ENCODE measurements around the gene ASTN2. TPM values are rescaled to one million over a fixed set of nuclear protein-coding genes. Genes with fewer than 3 reads are reported as not detected.

ASTN2 gene
- total RNA-seq, 1 donor from 2014 or later, result 42.2 TPM

DNA sequence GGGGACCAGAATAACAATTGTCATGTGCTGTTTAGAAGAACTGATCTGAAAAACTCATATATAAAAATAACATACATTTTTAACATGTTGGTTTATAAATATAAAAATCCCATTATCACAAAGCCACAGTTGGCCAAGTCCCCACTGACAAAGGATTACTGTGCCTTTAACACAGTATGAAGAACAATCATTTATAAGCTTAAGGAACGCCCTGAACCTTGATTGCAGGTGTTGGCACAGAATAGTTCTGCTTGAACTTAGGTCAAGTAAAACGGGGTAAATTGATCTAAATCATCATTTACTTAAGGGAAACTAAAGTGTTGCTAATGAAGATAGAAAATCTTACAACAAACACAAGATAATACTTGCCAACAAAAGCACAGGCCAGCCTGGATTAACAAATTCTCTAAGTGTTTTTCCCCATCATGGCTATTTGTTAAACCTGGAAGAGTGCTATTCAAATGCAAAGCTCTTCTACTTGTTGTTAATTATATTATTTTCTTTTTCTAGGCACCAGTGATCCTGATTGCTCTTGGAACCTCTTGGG lies 46.1 kb downstream of the ASTN2 start:
- no peak for DNase-seq (ENCODE audit: low read depth)

GRCh38 chr9:117365438-117365837 lies 49.4 kb downstream of the ASTN2 start:
- no peak for DNase-seq (ENCODE audit: low read depth)

DNA sequence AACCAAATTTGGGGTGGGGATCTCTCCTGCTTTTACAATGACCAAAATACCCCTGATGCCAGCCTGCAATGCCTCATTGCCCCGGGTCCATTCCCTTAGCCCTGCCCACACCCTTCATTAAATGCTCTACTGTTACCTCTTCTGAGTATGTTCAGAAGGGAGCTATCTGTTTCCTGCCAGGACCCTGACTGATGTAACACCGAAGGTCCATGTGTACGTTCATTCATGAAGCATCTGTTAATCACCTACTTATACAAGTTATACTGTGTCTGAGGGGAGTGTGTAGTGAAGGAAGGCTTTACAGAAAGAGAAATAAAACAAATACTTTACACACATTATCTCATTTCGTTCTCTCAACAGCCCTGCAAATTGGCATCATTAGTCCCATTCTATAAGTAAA lies 51.9 kb downstream of the ASTN2 start:
- DNase-seq (ENCODE audit: low read depth), result no peak

DNA sequence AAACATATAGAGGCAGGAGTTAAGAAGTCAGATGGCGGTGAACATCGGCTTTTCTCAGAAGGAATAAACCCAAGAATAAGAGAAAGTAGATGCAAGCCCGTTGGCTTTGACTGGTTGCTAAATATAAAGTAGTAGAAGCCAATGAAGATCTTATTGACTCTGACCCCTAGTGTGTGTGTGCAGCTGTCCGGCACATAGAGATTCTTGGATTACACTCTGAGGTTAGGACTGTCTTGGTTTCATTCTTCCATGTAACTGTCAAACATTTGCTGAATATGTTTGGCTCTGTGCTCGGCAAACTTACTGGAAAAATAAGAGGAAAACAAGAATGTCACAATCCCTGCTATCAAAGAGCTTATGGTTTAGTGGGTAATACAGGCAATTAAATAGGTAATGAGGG lies 54.9 kb downstream of the ASTN2 start:
- DNase-seq (ENCODE audit: low read depth), result no peak

GRCh38 chr9:117355542-117355941 lies 59.3 kb downstream of the ASTN2 start:
- DNase-seq (ENCODE audit: low read depth), result no peak

DNA sequence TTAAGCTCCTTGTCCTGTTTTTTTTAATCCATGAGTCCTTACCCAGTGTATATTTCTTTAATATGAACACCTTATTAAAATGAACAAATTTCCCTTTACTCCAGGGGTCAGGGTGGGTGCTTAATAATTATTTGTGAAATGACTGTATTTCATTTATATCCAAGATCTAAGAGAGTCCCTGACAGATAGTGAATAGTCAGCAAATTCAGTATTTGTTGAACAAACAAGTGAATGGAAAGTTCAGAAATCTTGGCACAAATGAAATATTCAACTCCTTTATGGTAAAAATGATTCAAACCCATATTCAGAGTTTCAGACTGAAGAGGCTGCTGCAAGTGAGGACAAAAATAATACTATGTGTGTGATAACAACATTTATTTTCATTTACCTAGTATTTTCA lies 59.9 kb downstream of the ASTN2 start:
- DNase-seq (ENCODE audit: low read depth), result no peak

DNA sequence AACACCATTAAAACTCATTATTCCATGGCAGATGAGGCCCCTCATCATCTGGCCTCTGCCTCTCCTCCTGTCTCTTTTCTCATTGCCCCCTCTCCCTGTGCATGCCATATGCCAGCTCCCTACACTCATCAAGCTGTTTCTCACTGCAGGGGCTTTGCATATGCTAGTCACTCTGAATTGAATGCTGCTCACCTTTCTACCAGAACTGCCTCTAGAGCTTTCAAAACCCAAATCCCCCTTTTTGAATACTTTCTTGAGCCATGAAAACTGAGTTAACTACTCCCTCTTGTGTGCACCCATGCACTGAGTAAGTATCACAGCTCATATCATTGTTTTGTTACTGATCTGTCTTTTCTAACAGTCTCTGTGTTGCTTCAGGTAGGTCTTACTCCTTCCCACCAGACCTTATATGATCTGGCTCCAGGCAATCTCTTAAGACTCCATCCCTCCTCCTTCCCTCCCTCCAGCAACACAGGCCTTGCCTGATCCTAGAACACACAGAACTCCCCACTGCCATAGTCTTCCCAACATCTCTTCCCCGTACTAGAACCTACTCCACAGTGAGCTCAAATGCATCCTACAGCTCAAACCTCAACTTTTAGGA lies 60.5 kb downstream of the ASTN2 start:
- DNase-seq (ENCODE audit: low read depth), result no peak

GRCh38 chr9:117344892-117345660 lies 69.8 kb downstream of the ASTN2 start:
- DNase-seq (ENCODE audit: low read depth), result no peak

GRCh38 chr9:117343427-117343826 lies 71.4 kb downstream of the ASTN2 start:
- peak; percentile 8 for DNase-seq (ENCODE audit: low read depth)

DNA sequence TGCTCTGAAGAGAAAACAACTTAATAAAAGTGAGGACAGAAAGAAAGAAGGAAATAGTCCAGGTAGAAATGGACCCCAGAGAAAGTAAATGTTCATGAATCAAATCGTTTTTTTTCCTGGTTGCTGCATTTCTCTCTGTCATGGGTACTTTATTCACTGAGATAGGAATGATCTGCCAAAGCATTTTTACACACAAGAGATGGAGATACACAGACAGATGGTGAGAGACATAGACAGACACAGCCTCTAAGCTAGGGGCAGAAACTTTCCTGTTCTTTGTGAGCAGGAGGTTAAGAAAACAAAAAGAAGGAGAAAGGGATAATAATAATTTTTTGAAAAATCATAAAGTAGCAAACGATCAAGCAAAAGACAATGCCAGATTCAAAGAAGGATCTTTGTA lies 73.7 kb downstream of the ASTN2 start:
- no peak for DNase-seq (ENCODE audit: low read depth)

- DNase-seq (ENCODE audit: low read depth), result no peak
Measured at GRCh38 chr9:117340422-117340821, 74.4 kb downstream of the ASTN2 start.

DNA sequence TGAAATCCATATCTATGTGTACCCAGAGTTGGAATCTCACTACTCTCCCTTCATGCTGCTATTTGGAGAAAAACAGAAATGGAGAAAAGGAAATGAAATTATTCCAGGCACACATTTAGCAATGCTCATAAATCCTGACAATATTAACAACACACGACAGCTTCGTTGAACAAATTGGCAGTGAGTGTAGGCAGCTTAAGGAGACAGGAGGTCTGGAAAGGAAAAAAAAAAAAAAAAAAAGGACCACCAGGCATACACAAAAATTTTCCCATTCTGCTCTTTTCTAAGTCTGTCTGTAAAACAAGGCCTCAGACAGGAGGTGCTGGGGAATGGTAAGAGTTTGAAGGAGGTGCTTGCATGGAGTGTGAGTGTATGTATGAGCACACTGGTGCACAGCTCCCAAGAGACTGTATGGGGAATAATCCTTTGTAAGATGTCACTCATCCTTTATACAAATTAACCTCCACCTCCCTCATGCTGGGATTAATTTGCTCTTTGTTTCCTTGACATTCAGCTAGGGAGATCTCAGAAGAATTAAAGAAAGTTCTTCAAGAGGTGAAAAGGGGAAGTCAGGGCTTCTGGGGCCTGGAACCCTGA lies 78.9 kb downstream of the ASTN2 start:
- no peak for DNase-seq (ENCODE audit: low read depth)

- peak; percentile 1 for DNase-seq (ENCODE audit: low read depth)
Measured at GRCh38 chr9:117334101-117334500, 80.8 kb downstream of the ASTN2 start.

DNA sequence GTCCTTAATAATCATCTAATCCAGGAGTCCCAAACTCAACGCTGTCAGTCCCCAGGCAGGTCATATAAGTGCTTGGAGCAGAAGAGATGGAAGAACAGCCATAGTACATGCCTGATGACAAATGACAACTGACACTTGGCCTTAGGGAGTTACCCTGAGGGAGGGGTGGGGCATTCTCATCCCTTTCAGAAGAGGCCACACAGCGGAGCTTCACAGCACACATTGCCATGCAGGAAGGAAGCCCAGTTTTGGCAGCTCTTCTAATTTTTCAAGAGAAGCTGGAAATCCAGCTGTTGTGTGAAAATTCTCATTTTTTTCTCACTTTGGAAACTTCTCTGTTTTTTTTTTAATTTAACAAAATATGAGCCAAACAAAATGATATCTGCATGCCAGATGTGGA lies 89.0 kb downstream of the ASTN2 start:
- DNase-seq (ENCODE audit: low read depth), result no peak

- DNase-seq (ENCODE audit: low read depth), result no peak
Measured at GRCh38 chr9:117325110-117325731, 89.6 kb downstream of the ASTN2 start.

DNA sequence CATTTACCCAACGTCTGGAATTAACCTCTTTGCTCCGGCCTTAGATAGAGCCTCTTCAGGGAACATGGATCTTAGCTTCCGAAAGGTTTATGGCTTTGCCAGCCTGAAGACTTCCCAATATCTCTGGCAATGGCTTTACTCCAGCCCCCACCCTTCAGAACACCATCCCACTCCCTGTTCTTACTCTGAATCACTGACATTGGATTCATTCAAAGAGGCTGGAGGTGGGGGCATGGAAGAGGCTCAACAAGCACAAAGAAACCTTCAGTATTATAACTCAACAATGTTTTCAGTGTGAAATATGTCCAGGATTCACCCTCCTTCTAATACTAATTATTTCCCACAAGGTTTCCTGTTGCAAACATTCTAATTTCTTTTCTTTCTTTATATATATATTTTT lies 91.5 kb downstream of the ASTN2 start:
- DNase-seq (ENCODE audit: low read depth), result no peak

DNA sequence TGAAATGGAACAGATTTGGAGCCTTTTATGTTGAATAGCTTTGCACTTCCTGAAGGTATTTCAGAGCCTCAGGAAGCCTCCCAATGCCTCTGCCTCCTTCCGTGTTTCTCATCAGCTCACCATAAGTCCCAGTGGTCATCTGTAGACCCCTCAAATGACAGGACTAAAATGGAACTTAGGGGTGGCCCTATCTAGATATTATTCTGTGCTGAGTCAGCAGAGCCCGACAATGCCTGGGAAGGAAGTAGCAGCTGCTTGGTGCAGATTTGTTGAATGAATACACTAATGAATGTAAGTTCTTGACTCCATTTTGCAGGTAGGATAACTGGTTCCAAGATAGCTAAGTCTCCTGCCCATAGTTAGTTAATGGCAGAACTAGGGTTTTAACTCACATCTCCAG lies 97.7 kb downstream of the ASTN2 start:
- no peak for DNase-seq (ENCODE audit: low read depth)

- DNase-seq (ENCODE audit: low read depth), result no peak
Measured at GRCh38 chr9:117315236-117315635, 99.6 kb downstream of the ASTN2 start.

- no peak for DNase-seq (ENCODE audit: low read depth)
Measured at GRCh38 chr9:117313989-117314388, 100.9 kb downstream of the ASTN2 start.

GRCh38 chr9:117307701-117308100 lies 107.2 kb downstream of the ASTN2 start:
- no peak for DNase-seq (ENCODE audit: low read depth)

- no peak for DNase-seq (ENCODE audit: low read depth)
Measured at GRCh38 chr9:117306032-117306431, 108.8 kb downstream of the ASTN2 start.

DNA sequence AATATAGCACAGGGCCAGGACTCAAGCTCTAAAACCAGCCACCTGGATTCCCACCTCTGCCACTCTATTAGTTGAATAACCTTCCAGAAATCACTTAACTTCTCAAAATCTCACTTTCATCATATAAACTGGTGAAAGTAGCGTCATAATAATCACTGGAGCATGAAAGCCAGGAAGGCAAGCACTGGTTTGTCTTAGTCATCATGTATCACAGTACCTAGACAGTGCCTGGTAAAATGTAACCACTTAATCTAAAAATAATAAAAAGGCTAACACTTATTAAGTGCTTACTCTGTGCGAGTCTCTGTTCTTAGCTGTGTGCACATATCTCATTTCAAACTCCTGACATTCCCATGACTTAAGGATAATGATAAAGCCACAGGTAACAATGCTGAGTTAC lies 109.4 kb downstream of the ASTN2 start:
- DNase-seq (ENCODE audit: low read depth), result peak; percentile 78

GRCh38 chr9:117304549-117304948 lies 110.3 kb downstream of the ASTN2 start:
- DNase-seq (ENCODE audit: low read depth), result no peak

Measured in renal cortical epithelial cell (primary cell).